CD8-positive, alpha-beta memory T cell (primary cell): Measurements from ENCODE around the gene IPO9. TPM values are rescaled to one million over a fixed set of nuclear protein-coding genes. Genes with fewer than 3 reads are reported as not detected.
A peak's percentile ranks its signal among the peaks of the same experiment; 100 is the strongest.

ENCODE experiments used
- CTCF ChIA-PET: fragments of 350-600 bp; sonication (Branson Sonifier 250); formaldehyde crosslinking; loops from one replicate; lab custom pipeline; 2021; ENCODE audit warnings: antibody characterized with exemption; lab: Charles Lee
- POLR2A ChIA-PET: fragments of 350-600 bp; sonication (Branson Sonifier 250); formaldehyde crosslinking; loops from one replicate; lab custom pipeline; 2021; ENCODE audit warnings: antibody characterized with exemption; lab: Charles Lee
- DNase-seq, 5 donors: peaks; one replicate each; pipeline versions ENCODE4 v3.0.0 to v3.0.0-alpha.2; 2020 to 2022; ENCODE audit warnings: mixed read lengths in 1 of 5
- H3K27ac ChIP-seq: one replicate; pipeline ENCODE4 v1.7.0; 2013; ENCODE audit warnings: low read depth, mild to moderate bottlenecking, low read length, moderate library complexity
- H3K27me3 ChIP-seq: 2 replicates; pipeline ENCODE4 v1.7.0; 2013; ENCODE audit warnings: low read length, mild to moderate bottlenecking; ENCODE audit not compliant: insufficient read depth, poor library complexity, severe bottlenecking
- H3K36me3 ChIP-seq: 2 replicates; pipeline ENCODE4 v1.7.0; 2013; ENCODE audit warnings: mild to moderate bottlenecking, low read length, moderate library complexity; ENCODE audit not compliant: insufficient read depth
- H3K4me1 ChIP-seq: 2 replicates; pipeline ENCODE4 v1.7.0; 2013; ENCODE audit warnings: mild to moderate bottlenecking, low read length, moderate library complexity; ENCODE audit not compliant: insufficient read depth
- H3K4me3 ChIP-seq: 2 replicates; pipeline ENCODE4 v1.7.0; 2013; ENCODE audit warnings: mild to moderate bottlenecking, low read length
- H3K9me3 ChIP-seq: 2 replicates; pipeline ENCODE4 v1.7.0; 2013; ENCODE audit warnings: mild to moderate bottlenecking, low read length
- H3K27ac Mint-ChIP-seq, 8 donors: one replicate each; pipeline ENCODE4 v1.8.0; 2020 to 2021; ENCODE audit warnings: mixed read lengths in 8 of 8, mild to moderate bottlenecking in 6 of 8, inconsistent platforms in 3 of 8, moderate library complexity in 3 of 8
- H3K27me3 Mint-ChIP-seq, 2 donors: one replicate each; pipeline ENCODE4 v1.8.0; 2020 to 2021; ENCODE audit warnings: mixed read lengths in 2 of 2, mild to moderate bottlenecking in 1 of 2, moderate library complexity in 1 of 2
- H3K36me3 Mint-ChIP-seq, 3 donors: one replicate each; pipeline ENCODE4 v1.8.0; 2020 to 2021; ENCODE audit warnings: mixed read lengths in 3 of 3, inconsistent platforms in 1 of 3, mild to moderate bottlenecking in 1 of 3
- H3K4me1 Mint-ChIP-seq, 3 donors: one replicate each; pipeline ENCODE4 v1.8.0; 2020 to 2021; ENCODE audit warnings: mixed read lengths in 3 of 3, inconsistent platforms in 1 of 3, mild to moderate bottlenecking in 1 of 3
- H3K4me3 Mint-ChIP-seq, 7 donors: one replicate each; pipeline ENCODE4 v1.8.0; 2020 to 2021; ENCODE audit warnings: mixed read lengths in 7 of 7, mild to moderate bottlenecking in 6 of 7, moderate library complexity in 4 of 7, inconsistent platforms in 2 of 7
- H3K9me3 Mint-ChIP-seq, 5 donors: one replicate each; pipeline ENCODE4 v1.8.0; 2020 to 2022; ENCODE audit warnings: mixed read lengths in 5 of 5, mild to moderate bottlenecking in 3 of 5, moderate library complexity in 2 of 5, inconsistent platforms in 1 of 5
- polyA plus RNA-seq: library from polyadenylated mRNA; unstranded; fragments of 300-500 nt; fragmentation: Illumina TruSeq; gene quantifications from one replicate; pipeline ENCODE4 v1.2.3, GENCODE V29; 2021
- total RNA-seq, 2 experiments: library from RNA; stranded (reverse); gene quantifications; one replicate each; pipeline ENCODE4 v1.2.3, GENCODE V29; 2021

Gene IPO9
- total and polyA plus RNA-seq, 3 experiments from 2014 or later: 27.8 to 71.2 (median 65.2) TPM

GRCh38 chr1:201792534-201793305 lies 36.2 kb upstream of the IPO9 start:
- peaks cover 0 to 37% (median 2%) of the 10 kb centered on the region in 3 donors for H3K36me3 Mint-ChIP-seq
- ChIA-PET POLR2A (no interaction called here), CTCF (interaction anchor here (0.8 to 9.2 kb wide), 11 partner anchors 9 to 280 kb away, joined by 3 to 90 read pairs (median 4); partner anchors contain the start of gene IPO9)
- H3K27me3 Mint-ChIP-seq: peaks cover 0 to 4% of the 10 kb centered on the region in 2 donors
- H3K4me1 Mint-ChIP-seq: no peaks in the 10 kb centered on the region
- Histone ChIP-seq H3K36me3 (no peaks in the 10 kb centered on the region), H3K27ac (no peak overlapping the region), H3K27me3 (no peaks in the 10 kb centered on the region), H3K9me3 (no peaks in the 10 kb centered on the region), H3K4me3 (no peak overlapping the region), H3K4me1 (no peaks in the 10 kb centered on the region)
- peak; percentile 6 to 62 (median 28) for DNase-seq
- no peaks in the 10 kb centered on the region for H3K9me3 Mint-ChIP-seq
- no peak overlapping the region for H3K4me3 Mint-ChIP-seq
- H3K27ac Mint-ChIP-seq: peak overlapping the region in 1 of 8 donors; percentile 2

GRCh38 chr1:201793306-201793925 lies 35.5 kb upstream of the IPO9 start:
- ChIA-PET CTCF (interaction anchor here (0.8 to 9.2 kb wide), 11 partner anchors 10 to 280 kb away, joined by 3 to 90 read pairs (median 4); partner anchors contain the start of gene IPO9), POLR2A (no interaction called here)
- H3K4me1 Mint-ChIP-seq: no peaks in the 10 kb centered on the region
- peaks cover 0 to 4% of the 10 kb centered on the region in 2 donors for H3K27me3 Mint-ChIP-seq
- Histone ChIP-seq H3K27me3 (no peaks in the 10 kb centered on the region), H3K4me1 (no peaks in the 10 kb centered on the region), H3K27ac (no peak overlapping the region), H3K36me3 (no peaks in the 10 kb centered on the region), H3K4me3 (no peak overlapping the region), H3K9me3 (no peaks in the 10 kb centered on the region)
- no peaks in the 10 kb centered on the region for H3K9me3 Mint-ChIP-seq
- no peak overlapping the region for H3K4me3 Mint-ChIP-seq
- peaks cover 0 to 37% (median 2%) of the 10 kb centered on the region in 3 donors for H3K36me3 Mint-ChIP-seq
- peak overlapping the region in 1 of 8 donors; percentile 2 for H3K27ac Mint-ChIP-seq
- no peak for DNase-seq

GRCh38 chr1:201795066-201795465 lies 33.9 kb upstream of the IPO9 start:
- POLR2A ChIA-PET: no interaction called here
- Mint-ChIP-seq H3K9me3 (no peaks in the 10 kb centered on the region), H3K4me3 (no peak overlapping the region), H3K4me1 (no peaks in the 10 kb centered on the region), H3K36me3 (peaks cover 0 to 30% (median 4%) of the 10 kb centered on the region in 3 donors), H3K27ac (no peak overlapping the region), H3K27me3 (peaks cover 0 to 4% of the 10 kb centered on the region in 2 donors)
- Histone ChIP-seq H3K36me3 (no peaks in the 10 kb centered on the region), H3K27me3 (no peaks in the 10 kb centered on the region), H3K4me1 (no peaks in the 10 kb centered on the region), H3K4me3 (no peak overlapping the region), H3K9me3 (no peaks in the 10 kb centered on the region), H3K27ac (no peak overlapping the region)
- CTCF ChIA-PET: interaction anchor here (0.8 to 9.2 kb wide), 3 partner anchors 12 to 235 kb away, joined by 3 to 90 read pairs (median 21); no protein-coding TSS in a partner anchor
- DNase-seq: no peak

GRCh38 chr1:201800246-201800645 lies 28.7 kb upstream of the IPO9 start:
- no peak overlapping the region for H3K27ac ChIP-seq
- no peaks in the 10 kb centered on the region for H3K36me3 ChIP-seq
- no peaks in the 10 kb centered on the region for H3K9me3 ChIP-seq
- Mint-ChIP-seq H3K4me3 (no peak overlapping the region), H3K36me3 (peaks cover 0 to 29% (median 8%) of the 10 kb centered on the region in 3 donors), H3K9me3 (no peaks in the 10 kb centered on the region), H3K27ac (no peak overlapping the region), H3K27me3 (peaks cover 0 to 2% of the 10 kb centered on the region in 2 donors), H3K4me1 (no peaks in the 10 kb centered on the region)
- ChIA-PET CTCF (no interaction called here), POLR2A (no interaction called here)
- no peak for DNase-seq
- H3K4me1 ChIP-seq: no peaks in the 10 kb centered on the region
- no peak overlapping the region for H3K4me3 ChIP-seq
- H3K27me3 ChIP-seq: no peaks in the 10 kb centered on the region

- Mint-ChIP-seq H3K4me1 (no peaks in the 10 kb centered on the region), H3K4me3 (no peak overlapping the region), H3K36me3 (peaks cover 3 to 54% (median 20%) of the 10 kb centered on the region in 3 donors), H3K9me3 (no peaks in the 10 kb centered on the region), H3K27me3 (peaks cover 0 to 2% of the 10 kb centered on the region in 2 donors), H3K27ac (peak overlapping the region in 1 of 8 donors; percentile 70)
- no peaks in the 10 kb centered on the region for H3K36me3 ChIP-seq
- no peak for DNase-seq
- no peaks in the 10 kb centered on the region for H3K9me3 ChIP-seq
- H3K27ac ChIP-seq: no peak overlapping the region
- ChIA-PET POLR2A (no interaction called here), CTCF (interaction anchor here (1.1 to 1.6 kb wide), 2 partner anchors 11 to 14 kb away, joined by 4 read pairs; no protein-coding TSS in a partner anchor)
- H3K4me1 ChIP-seq: no peaks in the 10 kb centered on the region
- no peak overlapping the region for H3K4me3 ChIP-seq
- H3K27me3 ChIP-seq: no peaks in the 10 kb centered on the region
These were observed 22.2 kb upstream of the IPO9 start for GRCh38 chr1:201806801-201807200.

GRCh38 chr1:201807958-201808632 lies 20.9 kb upstream of the IPO9 start:
- H3K27me3 ChIP-seq: no peaks in the 10 kb centered on the region

GRCh38 chr1:201808633-201808990 lies 20.3 kb upstream of the IPO9 start:
- ChIA-PET CTCF (no interaction called here), POLR2A (no interaction called here)

More at GRCh38 chr1:201807958-201808632, 20.9 kb upstream of the IPO9 start:
- no peak overlapping the region for H3K4me3 Mint-ChIP-seq
- Histone ChIP-seq H3K4me3 (no peak overlapping the region), H3K27ac (no peak overlapping the region), H3K36me3 (no peaks in the 10 kb centered on the region), H3K4me1 (no peaks in the 10 kb centered on the region), H3K9me3 (no peaks in the 10 kb centered on the region)
- no peaks in the 10 kb centered on the region for H3K4me1 Mint-ChIP-seq
- H3K9me3 Mint-ChIP-seq: no peaks in the 10 kb centered on the region
- DNase-seq: no peak
- POLR2A ChIA-PET: no interaction called here
- no peak overlapping the region for H3K27ac Mint-ChIP-seq
- CTCF ChIA-PET: interaction anchor here (1.6 kb wide), 1 partner anchor 10 kb away, joined by 4 read pairs; no protein-coding TSS in a partner anchor
- H3K27me3 Mint-ChIP-seq: peaks cover 0 to 2% of the 10 kb centered on the region in 2 donors
- H3K36me3 Mint-ChIP-seq: peaks cover 7 to 64% (median 18%) of the 10 kb centered on the region in 3 donors

More at GRCh38 chr1:201808633-201808990, 20.3 kb upstream of the IPO9 start:
- Histone ChIP-seq H3K36me3 (no peaks in the 10 kb centered on the region), H3K27me3 (no peaks in the 10 kb centered on the region), H3K27ac (no peak overlapping the region), H3K4me1 (no peaks in the 10 kb centered on the region), H3K9me3 (no peaks in the 10 kb centered on the region), H3K4me3 (no peak overlapping the region)
- Mint-ChIP-seq H3K27me3 (peaks cover 0 to 2% of the 10 kb centered on the region in 2 donors), H3K27ac (no peak overlapping the region), H3K4me3 (no peak overlapping the region), H3K36me3 (peaks cover 9 to 63% (median 18%) of the 10 kb centered on the region in 3 donors), H3K4me1 (no peaks in the 10 kb centered on the region), H3K9me3 (no peaks in the 10 kb centered on the region)
- no peak for DNase-seq
